ENCODE results near the gene PHF21B.

The PHF21B gene

GRCh38 chr22:44837481-44837880 lies 172.3 kb downstream of the PHF21B start:
- no peak overlapping the region for H3K4me3 ChIP-seq
- H3K27ac ChIP-seq = no peak overlapping the region

- H3K4me3 ChIP-seq = no peak overlapping the region
- no peak overlapping the region for H3K27ac ChIP-seq
These were observed 175.7 kb downstream of the PHF21B start for GRCh38 chr22:44834065-44834464.

GRCh38 chr22:44831885-44832284 lies 177.9 kb downstream of the PHF21B start:
- no peak overlapping the region for H3K27ac ChIP-seq

More at GRCh38 chr22:44831885-44832284, 177.9 kb downstream of the PHF21B start:
- H3K4me3 ChIP-seq = no peak overlapping the region
